MCF 10A (cell line): ENCODE results near the gene ADD1. TPM values are rescaled to one million over a fixed set of nuclear protein-coding genes. Genes with fewer than 3 reads are reported as not detected.

ENCODE experiments used
- BruUV-seq: library from RNA; stranded (reverse); fragments of 400-500 nt; replicated peaks from 2 replicates; lab custom pipeline; 2021; lab: Mats Ljungman, UMichigan
- CTCF ChIA-PET: fragments of 300-600 bp; sonication (Branson Sonifier 250); formaldehyde crosslinking; extraction: SDS; loops from one replicate; lab custom pipeline; 2021; ENCODE audit warnings: antibody characterized with exemption, inconsistent platforms; lab: Yijun Ruan, JAX
- POLR2A ChIA-PET: fragments of 300-600, 350-650 bp; sonication (Branson Sonifier 250); formaldehyde crosslinking; extraction: SDS; loops from one replicate; lab custom pipeline; 2020; ENCODE audit warnings: antibody characterized with exemption, inconsistent platforms; lab: Yijun Ruan, JAX
- DNase-seq: peaks from one replicate; pipeline ENCODE4 v3.0.0-alpha.2; 2018; ENCODE audit not compliant: unreplicated experiment
- H3K27ac Mint-ChIP-seq: one replicate; pipeline ENCODE4 v1.8.0; 2022; ENCODE audit warnings: mild to moderate bottlenecking, low read depth, mixed read lengths; ENCODE audit not compliant: unreplicated experiment
- H3K27me3 Mint-ChIP-seq: one replicate; pipeline ENCODE4 v1.8.0; 2022; ENCODE audit warnings: mixed read lengths; ENCODE audit not compliant: insufficient read depth, unreplicated experiment
- H3K36me3 Mint-ChIP-seq: one replicate; pipeline ENCODE4 v1.8.0; 2022; ENCODE audit warnings: mild to moderate bottlenecking, moderate library complexity, mixed read lengths; ENCODE audit not compliant: insufficient read depth, unreplicated experiment
- H3K4me1 Mint-ChIP-seq: one replicate; pipeline ENCODE4 v1.8.0; 2022; ENCODE audit warnings: mixed read lengths; ENCODE audit not compliant: insufficient read depth, unreplicated experiment
- H3K4me3 Mint-ChIP-seq: one replicate; pipeline ENCODE4 v1.8.0; 2022; ENCODE audit warnings: mild to moderate bottlenecking, moderate library complexity, mixed read lengths; ENCODE audit not compliant: unreplicated experiment
- H3K9me3 Mint-ChIP-seq: one replicate; pipeline ENCODE4 v1.8.0; 2022; ENCODE audit warnings: mixed read lengths; ENCODE audit not compliant: unreplicated experiment
- CTCF ChIP-seq: fragments of 200-600 bp; IDR thresholded peaks from one replicate; pipeline ENCODE4 v1.8.0; 2022; ENCODE audit warnings: antibody characterized with exemption, mild to moderate bottlenecking; ENCODE audit not compliant: unreplicated experiment
- intact Hi-C: fragments of 100-400 bp; cut with micrococcal nuclease; formaldehyde crosslinking; loops from 2 replicates; pipeline ENCODE4 v1.14.1; 2022
- total RNA-seq: library from RNA; stranded (reverse); gene quantifications from 2 replicates; pipeline ENCODE4 v1.2.3, GENCODE V29; 2022

The ADD1 gene
- total RNA-seq, 1 experiment from 2014 or later: 131 TPM

DNA sequence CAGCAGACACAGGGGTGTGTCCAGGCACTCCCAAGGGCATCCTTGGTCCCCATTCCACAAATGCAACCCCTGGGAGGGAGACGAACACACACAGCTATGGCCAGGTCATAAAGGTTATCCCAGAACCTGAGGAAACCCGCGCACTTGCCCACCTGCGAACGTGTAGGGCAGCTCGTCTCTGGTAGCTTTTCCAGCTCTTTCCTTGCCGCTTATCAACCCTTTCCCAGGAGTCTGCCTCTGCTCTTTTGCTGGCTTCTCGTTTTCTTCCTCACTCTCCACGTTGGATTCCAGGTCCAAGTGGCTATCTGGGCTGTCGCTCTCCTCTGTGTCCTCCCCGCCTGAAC lies 106.1 kb downstream of the ADD1 start:
- no TSS peak for BruUV-seq
- TF ChIP-seq CTCF: no peak
- CTCF ChIA-PET: interaction anchor here (1.1 to 4.2 kb wide), 6 partner anchors 8 to 186 kb away, joined by 3 to 30 read pairs (median 5); no protein-coding TSS in a partner anchor
- H3K27ac Mint-ChIP-seq: no peak overlapping the region
- no peak for DNase-seq
- peaks cover 10% of the 10 kb centered on the region for H3K4me1 Mint-ChIP-seq
- intact Hi-C loops: no loop called here
- no peak overlapping the region for H3K4me3 Mint-ChIP-seq
- peaks cover 95% of the 10 kb centered on the region for H3K36me3 Mint-ChIP-seq
- H3K27me3 Mint-ChIP-seq: no peaks in the 10 kb centered on the region
- H3K9me3 Mint-ChIP-seq: no peaks in the 10 kb centered on the region
- POLR2A ChIA-PET: interaction anchor here (3.2 to 5.2 kb wide), 2 partner anchors 12 to 13 kb away, joined by 36 to 43 read pairs; partner anchors contain the start of genes GRK4 and NOP14

GRCh38 chr4:2950221-2950989 lies 106.8 kb downstream of the ADD1 start:
- Mint-ChIP-seq H3K27me3 (no peaks in the 10 kb centered on the region), H3K4me3 (no peak overlapping the region), H3K36me3 (peaks cover 92% of the 10 kb centered on the region), H3K4me1 (peaks cover 10% of the 10 kb centered on the region), H3K27ac (no peak overlapping the region), H3K9me3 (no peaks in the 10 kb centered on the region)
- DNase-seq: no peak
- TF ChIP-seq CTCF: no peak
- intact Hi-C loops: no loop called here
- no TSS peak for BruUV-seq
- ChIA-PET CTCF (interaction anchor here (1.4 to 4.2 kb wide), 2 partner anchors 13 to 186 kb away, joined by 5 to 30 read pairs; no protein-coding TSS in a partner anchor), POLR2A (interaction anchor here (5.2 kb wide), 1 partner anchor 12 kb away, joined by 36 read pairs; the partner anchor contains the start of genes GRK4 and NOP14)

- TF ChIP-seq CTCF: no peak
- ChIA-PET CTCF (interaction anchor here (0.6 to 1.6 kb wide), 4 partner anchors 12 to 186 kb away, joined by 3 to 5 read pairs (median 4); no protein-coding TSS in a partner anchor), POLR2A (interaction anchor here (0.9 to 3.2 kb wide), 3 partner anchors 10 to 69 kb away, joined by 3 to 22 read pairs (median 11); partner anchors contain the start of genes GRK4 and NOP14)
- no TSS peak for BruUV-seq
- H3K4me3 Mint-ChIP-seq: no peak overlapping the region
- no peaks in the 10 kb centered on the region for H3K27me3 Mint-ChIP-seq
- no peak for DNase-seq
- peaks cover 5% of the 10 kb centered on the region for H3K4me1 Mint-ChIP-seq
- H3K27ac Mint-ChIP-seq: no peak overlapping the region
- intact Hi-C loops: no loop called here
- H3K36me3 Mint-ChIP-seq: peaks cover 93% of the 10 kb centered on the region
- no peaks in the 10 kb centered on the region for H3K9me3 Mint-ChIP-seq
These were observed 109.9 kb downstream of the ADD1 start for GRCh38 chr4:2953496-2953895.
